Upper lobe of left lung (tissue), 6 donors: Measurements from ENCODE around the gene PRSS8. TPM values are rescaled to one million over a fixed set of nuclear protein-coding genes. Genes with fewer than 3 reads are reported as not detected.

Experiments
- ATAC-seq, 2 donors: fragments of 200-7000 bp; cut with Tn5 transposase; one replicate each; pipeline ENCODE4 v1.9.1; 2022; ENCODE audit warnings: mild to moderate bottlenecking in 2 of 2, moderate library complexity in 2 of 2; ENCODE audit not compliant: low FRiP score in 2 of 2
- DNase-seq, 2 donors: peaks; one replicate each; pipeline ENCODE4 v3.0.0-alpha.2; 2019 to 2020
- H3K27ac ChIP-seq, 4 donors: fragments of 200-600 bp; sonication (generic); one replicate each; pipeline ENCODE4 v1.5.1; 2016 to 2019
- H3K27me3 ChIP-seq, 4 donors: fragments of 200-600 bp; sonication (generic); one replicate each; pipeline ENCODE4 v1.5.1; 2017 to 2019
- H3K36me3 ChIP-seq, 4 donors: fragments of 200-600 bp; sonication (generic); one replicate each; pipeline ENCODE4 v1.5.1; 2016 to 2019
- H3K4me1 ChIP-seq, 4 donors: fragments of 200-600 bp; sonication (generic); one replicate each; pipeline ENCODE4 v1.5.1; 2018 to 2019
- H3K4me3 ChIP-seq, 4 donors: fragments of 200-600 bp; sonication (generic); one replicate each; pipeline ENCODE4 v1.5.1; 2017 to 2019; ENCODE audit warnings: mild to moderate bottlenecking in 2 of 4, moderate library complexity in 1 of 4
- H3K9me3 ChIP-seq, 4 donors: fragments of 200-600 bp; sonication (generic); one replicate each; pipeline ENCODE4 v1.5.1; 2018 to 2019
- EP300 ChIP-seq, 4 donors: sonication (generic); formaldehyde crosslinking; IDR thresholded peaks; one replicate each; pipeline ENCODE4 v1.5.1; 2017; ENCODE audit warnings: antibody characterized with exemption in 4 of 4, control low read depth in 2 of 4
- POLR2A ChIP-seq, 4 donors: fragments of 450-650 bp; IDR thresholded peaks; one replicate each; pipeline ENCODE4 v1.5.1; 2016 to 2017; ENCODE audit warnings: antibody characterized with exemption in 4 of 4, mild to moderate bottlenecking in 2 of 4
- POLR2AphosphoS5 ChIP-seq, 2 donors: sonication (generic); formaldehyde crosslinking; IDR thresholded peaks; one replicate each; pipeline ENCODE4 v1.5.1; 2017; ENCODE audit warnings: antibody characterized with exemption in 2 of 2
- WGBS, 2 donors: methylation state at CpG; one replicate each; pipeline ENCODE4 v1.1.5; 2017 to 2018; 5-methylcytosine and 5-hydroxymethylcytosine counted together
- total RNA-seq, 6 donors: library from RNA; depleted of rRNA in 4 of 6; stranded (reverse); fragments of >200 nt in 4 of 6; gene quantifications; one replicate each; pipeline versions ENCODE4 v1.1.0 to v1.2.1, GENCODE V29; 2016 to 2021
- TF ChIP-seq, protein P1 (sequence below), 6 experiments: fragments of 450-650 bp in 4 of 6; fragments of 200-600 bp in 2 of 6; sonication (generic) in 2 of 6; IDR thresholded peaks; one replicate each; pipeline ENCODE4 v1.5.1; 2016 to 2019; ENCODE audit warnings: antibody characterized with exemption in 6 of 6
- donor health status: DM: no; HTN: no; CAD: no; lungs with moderate emphysema.
- donor health status: DM: no; HTN: yes; CAD: no; lungs with severe emphysema.

The PRSS8 gene
- total RNA-seq, 6 donors from 2014 or later: 59.7 to 155 (median 109) TPM

DNA sequence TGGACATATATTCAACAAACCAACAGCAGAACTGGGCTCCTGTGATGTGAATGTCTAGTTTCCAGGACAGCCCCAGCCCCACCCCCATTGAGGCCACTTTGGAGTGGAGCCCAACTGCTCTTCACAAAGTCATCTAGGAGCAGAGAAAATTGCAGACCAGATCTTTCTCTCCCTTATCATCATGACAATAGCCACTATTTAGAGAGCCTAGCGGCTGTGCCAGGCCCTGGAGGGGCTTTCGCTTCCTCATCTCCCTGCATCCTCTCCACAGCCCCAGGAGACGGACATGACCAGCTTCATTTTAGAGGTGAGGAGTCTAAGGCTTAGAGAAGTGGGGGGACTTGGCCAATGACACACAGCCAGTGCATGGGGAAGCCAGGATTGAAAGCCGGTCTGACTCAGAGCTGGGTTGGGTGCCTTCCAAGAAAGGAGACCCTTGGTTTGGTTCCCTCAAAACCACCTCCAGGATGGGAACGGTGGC is 1.4 kb downstream of the PRSS8 start:
- no peaks in the 10 kb centered on the region for H3K9me3 ChIP-seq
- H3K4me1 ChIP-seq: peaks cover 17 to 74% (median 41%) of the 10 kb centered on the region in 4 donors
- DNase-seq (no peak), ATAC-seq (no peak)
- 36 to 39% methylated on average over 3 to 5 of the region's 5 CpGs for WGBS, 2 donors
- H3K4me3 ChIP-seq: peak overlapping the region in 3 of 4 donors; percentile 53 to 62 (median 54)
- H3K36me3 ChIP-seq: peaks cover 0 to 34% (median 29%) of the 10 kb centered on the region in 4 donors
- peak overlapping the region; percentile 81 to 91 (median 88) for H3K27ac ChIP-seq
- H3K27me3 ChIP-seq: no peaks in the 10 kb centered on the region
- TF ChIP-seq POLR2AphosphoS5 (IDR thresholded peaks at IDR 0.05) (no peak), EP300 (IDR thresholded peaks at IDR 0.05) (no peak), POLR2A (IDR thresholded peaks at IDR 0.05) (no peak)
- TF ChIP-seq, protein P1, sequence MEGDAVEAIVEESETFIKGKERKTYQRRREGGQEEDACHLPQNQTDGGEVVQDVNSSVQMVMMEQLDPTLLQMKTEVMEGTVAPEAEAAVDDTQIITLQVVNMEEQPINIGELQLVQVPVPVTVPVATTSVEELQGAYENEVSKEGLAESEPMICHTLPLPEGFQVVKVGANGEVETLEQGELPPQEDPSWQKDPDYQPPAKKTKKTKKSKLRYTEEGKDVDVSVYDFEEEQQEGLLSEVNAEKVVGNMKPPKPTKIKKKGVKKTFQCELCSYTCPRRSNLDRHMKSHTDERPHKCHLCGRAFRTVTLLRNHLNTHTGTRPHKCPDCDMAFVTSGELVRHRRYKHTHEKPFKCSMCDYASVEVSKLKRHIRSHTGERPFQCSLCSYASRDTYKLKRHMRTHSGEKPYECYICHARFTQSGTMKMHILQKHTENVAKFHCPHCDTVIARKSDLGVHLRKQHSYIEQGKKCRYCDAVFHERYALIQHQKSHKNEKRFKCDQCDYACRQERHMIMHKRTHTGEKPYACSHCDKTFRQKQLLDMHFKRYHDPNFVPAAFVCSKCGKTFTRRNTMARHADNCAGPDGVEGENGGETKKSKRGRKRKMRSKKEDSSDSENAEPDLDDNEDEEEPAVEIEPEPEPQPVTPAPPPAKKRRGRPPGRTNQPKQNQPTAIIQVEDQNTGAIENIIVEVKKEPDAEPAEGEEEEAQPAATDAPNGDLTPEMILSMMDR (IDR thresholded peaks at IDR 0.05): no peak

- Histone ChIP-seq H3K36me3 (peaks cover 0 to 45% (median 29%) of the 10 kb centered on the region in 4 donors), H3K27me3 (no peaks in the 10 kb centered on the region), H3K9me3 (no peaks in the 10 kb centered on the region), H3K4me1 (peaks cover 22 to 73% (median 43%) of the 10 kb centered on the region in 4 donors), H3K4me3 (peak overlapping the region in 3 of 4 donors; percentile 53 to 62 (median 54)), H3K27ac (peak overlapping the region in 3 of 4 donors; percentile 87 to 91 (median 90))
- no peak for ATAC-seq
- peak in 1 of 2 donors; percentile 64 for DNase-seq
- TF ChIP-seq EP300 (IDR thresholded peaks at IDR 0.05): no peak
- TF ChIP-seq, protein P1 (IDR thresholded peaks at IDR 0.05): no peak
- 79 to 85% methylated on average over 6 of the region's 6 CpGs for WGBS, 2 donors
These were observed 2.5 kb downstream of the PRSS8 start for GRCh38 chr16:31133046-31133501.

DNA sequence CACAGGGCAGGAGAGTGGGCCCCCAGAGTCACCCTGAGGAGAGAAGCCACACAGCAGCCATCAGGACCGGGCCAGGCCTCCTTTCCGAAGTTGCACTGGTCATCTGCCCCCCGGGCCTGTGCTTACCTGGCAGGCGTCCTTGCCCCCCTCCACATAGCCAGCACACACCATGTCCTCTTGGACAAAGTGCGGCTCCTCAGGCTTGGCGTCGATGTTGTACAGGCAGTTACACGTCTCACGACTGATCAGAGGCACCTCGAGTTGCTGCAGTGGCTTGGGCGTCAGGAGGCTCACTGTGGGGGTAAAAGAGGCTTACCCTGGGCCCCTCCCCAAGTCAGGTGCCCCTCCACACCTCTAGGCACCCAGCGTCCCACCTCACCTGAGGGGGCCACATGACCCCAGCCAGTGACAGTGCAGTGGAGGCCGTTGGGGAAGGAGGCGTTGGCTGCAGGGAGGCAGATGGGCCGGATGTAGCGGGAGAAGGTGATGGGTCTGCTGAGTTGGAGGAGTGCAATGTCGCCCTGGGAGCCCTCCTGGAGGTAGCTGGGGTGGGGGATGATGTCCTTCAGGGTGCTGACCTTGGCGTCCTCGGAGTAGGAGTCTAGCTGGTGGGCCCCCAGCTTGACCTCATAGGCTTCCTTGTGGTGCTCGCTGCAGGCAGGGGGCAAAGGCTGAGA is 3.1 kb downstream of the PRSS8 start:
- Histone ChIP-seq H3K4me1 (peaks cover 28 to 77% (median 48%) of the 10 kb centered on the region in 4 donors), H3K9me3 (no peaks in the 10 kb centered on the region), H3K27ac (peak overlapping the region in 3 of 4 donors; percentile 91 to 94 (median 92)), H3K27me3 (no peaks in the 10 kb centered on the region), H3K4me3 (no peak overlapping the region), H3K36me3 (peaks cover 0 to 51% (median 32%) of the 10 kb centered on the region in 4 donors)
- 83 to 87% methylated on average over 7 to 17 of the region's 20 CpGs for WGBS, 2 donors
- TF ChIP-seq, protein P1 (IDR thresholded peaks at IDR 0.05): no peak
- TF ChIP-seq EP300 (IDR thresholded peaks at IDR 0.05) (no peak), POLR2A (IDR thresholded peaks at IDR 0.05) (no peak), POLR2AphosphoS5 (IDR thresholded peaks at IDR 0.05) (no peak)
- ATAC-seq: no peak
- DNase-seq: no peak

- H3K4me3 ChIP-seq: no peak overlapping the region
- H3K27ac ChIP-seq: peak overlapping the region; percentile 37 to 94 (median 92)
- peaks cover 29 to 83% (median 54%) of the 10 kb centered on the region in 4 donors for H3K4me1 ChIP-seq
- 85% methylated on average over 2 of the region's 5 CpGs; no CpG with 5 or more reads in 1 of the 2 donors for WGBS, 2 donors
- DNase-seq: no peak
- H3K36me3 ChIP-seq: peaks cover 0 to 57% (median 38%) of the 10 kb centered on the region in 4 donors
- no peaks in the 10 kb centered on the region for H3K9me3 ChIP-seq
- TF ChIP-seq EP300 (IDR thresholded peaks at IDR 0.05): no peak
- no peak for TF ChIP-seq POLR2A (IDR thresholded peaks at IDR 0.05)
- TF ChIP-seq POLR2AphosphoS5 (IDR thresholded peaks at IDR 0.05): no peak
- TF ChIP-seq, protein P1 (IDR thresholded peaks at IDR 0.05): no peak
- H3K27me3 ChIP-seq: no peaks in the 10 kb centered on the region
- no peak for ATAC-seq
These were observed 3.7 kb downstream of the PRSS8 start for GRCh38 chr16:31131841-31132271.
